ENCODE results near the gene COL4A6.

Gene COL4A6

DNA sequence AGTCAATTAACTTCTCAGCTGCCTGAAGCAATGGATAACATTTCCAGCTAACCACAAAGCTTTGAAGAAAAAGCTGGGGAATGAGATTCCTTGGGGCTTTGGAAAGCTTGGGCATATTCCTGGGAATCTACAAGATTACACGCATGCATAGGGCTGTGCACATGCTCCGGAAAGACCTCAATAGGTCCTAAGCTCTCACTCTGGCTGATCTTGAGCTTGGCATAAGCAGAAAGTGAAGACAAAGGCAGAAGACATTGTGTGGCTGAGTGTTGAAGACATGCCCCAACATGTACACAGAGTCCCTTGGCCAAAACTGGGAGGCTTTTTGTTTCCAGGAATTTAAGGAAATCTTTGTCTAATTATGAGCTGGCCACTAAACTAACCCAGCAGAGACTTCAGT lies 315.5 kb downstream of the COL4A6 start:
- Histone ChIP-seq H3K9ac (ENCODE audit: low read length) (no peak overlapping the region), H3K4me2 (ENCODE audit: low read length) (no peak overlapping the region), H4K8ac (ENCODE audit: low read depth, low read length) (no peak overlapping the region), H3K79me2 (ENCODE audit: control insufficient read depth, insufficient read depth, low read length) (no peaks in the 10 kb centered on the region), H3K18ac (ENCODE audit: low read length) (no peak overlapping the region), H3K36me3 (ENCODE audit: control insufficient read depth, insufficient read depth, low read length) (no peaks in the 10 kb centered on the region), H3K79me1 (ENCODE audit: low read length) (no peaks in the 10 kb centered on the region), H3K23ac (ENCODE audit: low read length) (no peak overlapping the region), H2AK5ac (ENCODE audit: low read length) (no peak overlapping the region), H3K4me1 (ENCODE audit: control insufficient read depth, low read depth, low read length) (no peaks in the 10 kb centered on the region), H3K27ac (ENCODE audit: low read depth, low read length) (no peak overlapping the region), H3K27me3 (ENCODE audit: insufficient read depth, low read length, poor library complexity) (no peaks in the 10 kb centered on the region), H3K4me3 (ENCODE audit: low read length) (no peak overlapping the region), H4K5ac (ENCODE audit: low read length) (no peak overlapping the region), H2BK120ac (ENCODE audit: low read depth, low read length) (peak overlapping the region; percentile 28), H3K4ac (ENCODE audit: low read depth, low read length) (peak overlapping the region; percentile 12), H2BK5ac (ENCODE audit: low read length) (no peak overlapping the region), H2BK15ac (replicated peaks; ENCODE audit: low read depth) (no peak overlapping the region), H3K56ac (ENCODE audit: low read length) (no peak overlapping the region)
- no peak for DNase-seq
- no CpG with 5 or more reads among the region's 2 CpGs for WGBS (ENCODE audit: extremely low coverage, insufficient coverage, low lambda C conversion rate)

DNA sequence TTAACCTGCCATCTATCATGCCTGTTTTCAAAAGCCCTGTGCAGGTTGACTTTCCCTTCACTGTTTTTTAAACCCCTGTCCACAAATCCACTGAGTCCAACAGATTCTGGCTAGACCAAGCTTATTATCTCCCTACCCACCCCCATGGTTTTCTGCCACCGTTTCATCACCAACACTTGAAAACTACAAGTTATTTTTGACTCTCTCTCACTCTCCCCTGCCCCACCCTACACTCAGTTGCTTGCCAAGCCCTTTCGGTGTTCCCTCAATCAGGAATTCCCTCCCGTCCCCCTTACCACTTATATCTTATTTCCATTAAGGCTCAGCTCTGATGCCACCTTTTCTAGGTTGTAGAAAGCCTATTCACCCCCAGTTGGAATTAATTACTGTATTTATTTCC lies 316.9 kb downstream of the COL4A6 start:
- WGBS (ENCODE audit: extremely low coverage, insufficient coverage, low lambda C conversion rate), result no CpG with 5 or more reads among the region's 3 CpGs
- Histone ChIP-seq H4K5ac (ENCODE audit: low read length) (no peak overlapping the region), H3K79me1 (ENCODE audit: low read length) (no peaks in the 10 kb centered on the region), H3K4me2 (ENCODE audit: low read length) (no peak overlapping the region), H3K9ac (ENCODE audit: low read length) (no peak overlapping the region), H3K36me3 (ENCODE audit: control insufficient read depth, insufficient read depth, low read length) (no peaks in the 10 kb centered on the region), H3K4ac (ENCODE audit: low read depth, low read length) (no peak overlapping the region), H3K27ac (ENCODE audit: low read depth, low read length) (no peak overlapping the region), H2BK15ac (replicated peaks; ENCODE audit: low read depth) (no peak overlapping the region), H3K23ac (ENCODE audit: low read length) (no peak overlapping the region), H3K4me1 (ENCODE audit: control insufficient read depth, low read depth, low read length) (no peaks in the 10 kb centered on the region), H3K56ac (ENCODE audit: low read length) (no peak overlapping the region), H3K4me3 (ENCODE audit: low read length) (no peak overlapping the region), H4K8ac (ENCODE audit: low read depth, low read length) (no peak overlapping the region), H3K18ac (ENCODE audit: low read length) (no peak overlapping the region), H2AK5ac (ENCODE audit: low read length) (no peak overlapping the region), H2BK5ac (ENCODE audit: low read length) (no peak overlapping the region), H2BK120ac (ENCODE audit: low read depth, low read length) (no peak overlapping the region), H3K79me2 (ENCODE audit: control insufficient read depth, insufficient read depth, low read length) (no peaks in the 10 kb centered on the region), H3K27me3 (ENCODE audit: insufficient read depth, low read length, poor library complexity) (no peaks in the 10 kb centered on the region)
- no peak for DNase-seq

- Histone ChIP-seq H3K4ac (ENCODE audit: low read depth, low read length) (no peak overlapping the region), H2BK15ac (replicated peaks; ENCODE audit: low read depth) (no peak overlapping the region), H3K56ac (ENCODE audit: low read length) (no peak overlapping the region), H3K4me2 (ENCODE audit: low read length) (no peak overlapping the region), H3K79me2 (ENCODE audit: control insufficient read depth, insufficient read depth, low read length) (no peaks in the 10 kb centered on the region), H4K8ac (ENCODE audit: low read depth, low read length) (no peak overlapping the region), H3K9ac (ENCODE audit: low read length) (no peak overlapping the region), H4K5ac (ENCODE audit: low read length) (no peak overlapping the region), H2BK5ac (ENCODE audit: low read length) (no peak overlapping the region), H2AK5ac (ENCODE audit: low read length) (no peak overlapping the region), H3K4me1 (ENCODE audit: control insufficient read depth, low read depth, low read length) (no peaks in the 10 kb centered on the region), H3K36me3 (ENCODE audit: control insufficient read depth, insufficient read depth, low read length) (no peaks in the 10 kb centered on the region), H3K4me3 (ENCODE audit: low read length) (no peak overlapping the region), H2BK120ac (ENCODE audit: low read depth, low read length) (no peak overlapping the region), H3K27me3 (ENCODE audit: insufficient read depth, low read length, poor library complexity) (no peaks in the 10 kb centered on the region), H3K27ac (ENCODE audit: low read depth, low read length) (no peak overlapping the region), H3K18ac (ENCODE audit: low read length) (no peak overlapping the region), H3K23ac (ENCODE audit: low read length) (no peak overlapping the region), H3K79me1 (ENCODE audit: low read length) (no peaks in the 10 kb centered on the region)
- no peak for DNase-seq
- WGBS (ENCODE audit: extremely low coverage, insufficient coverage, low lambda C conversion rate), result no CpG with 5 or more reads among the region's 3 CpGs
These were observed 320.2 kb downstream of the COL4A6 start for GRCh38 chrX:108117988-108118387.

- H3K4me3 ChIP-seq (ENCODE audit: low read length), result no peak overlapping the region
- no peak overlapping the region for H2AK5ac ChIP-seq (ENCODE audit: low read length)
- H4K8ac ChIP-seq (ENCODE audit: low read depth, low read length), result no peak overlapping the region
- no peaks in the 10 kb centered on the region for H3K36me3 ChIP-seq (ENCODE audit: control insufficient read depth, insufficient read depth, low read length)
- no peak overlapping the region for H2BK5ac ChIP-seq (ENCODE audit: low read length)
- H3K56ac ChIP-seq (ENCODE audit: low read length), result no peak overlapping the region
- H3K9ac ChIP-seq (ENCODE audit: low read length), result no peak overlapping the region
- H2BK120ac ChIP-seq (ENCODE audit: low read depth, low read length), result no peak overlapping the region
- H3K4ac ChIP-seq (ENCODE audit: low read depth, low read length), result no peak overlapping the region
- no peaks in the 10 kb centered on the region for H3K4me1 ChIP-seq (ENCODE audit: control insufficient read depth, low read depth, low read length)
- no peaks in the 10 kb centered on the region for H3K79me1 ChIP-seq (ENCODE audit: low read length)
- no peaks in the 10 kb centered on the region for H3K79me2 ChIP-seq (ENCODE audit: control insufficient read depth, insufficient read depth, low read length)
- no peak overlapping the region for H3K4me2 ChIP-seq (ENCODE audit: low read length)
- H4K5ac ChIP-seq (ENCODE audit: low read length), result no peak overlapping the region
- no peak overlapping the region for H3K27ac ChIP-seq (ENCODE audit: low read depth, low read length)
- no peak overlapping the region for H3K23ac ChIP-seq (ENCODE audit: low read length)
- H2BK15ac ChIP-seq (replicated peaks; ENCODE audit: low read depth), result no peak overlapping the region
- H3K27me3 ChIP-seq (ENCODE audit: insufficient read depth, low read length, poor library complexity), result no peaks in the 10 kb centered on the region
- H3K18ac ChIP-seq (ENCODE audit: low read length), result no peak overlapping the region
- DNase-seq, result no peak
These were observed 323.7 kb downstream of the COL4A6 start for GRCh38 chrX:108114541-108114940.

Data from mesendoderm (in vitro differentiated cells).